Gastrocnemius medialis (tissue), 4 donors: Measurements from ENCODE around the gene IL24. TPM values are rescaled to one million over a fixed set of nuclear protein-coding genes. Genes with fewer than 3 reads are reported as not detected.
A peak's percentile ranks its signal among the peaks of the same experiment; 100 is the strongest.
"Not testable (repeated sequence)": the region's sequence is repeated elsewhere in the genome, so short reads cannot be mapped to it uniquely, and the experiment has no call there.

Source experiments
- ATAC-seq, 2 donors: fragments of 150-250 bp; one replicate each; pipeline ENCODE4 v1.9.1; 2016
- DNase-seq, 2 donors: peaks; one replicate each; pipeline ENCODE4 v3.0.0-alpha.2; 2019
- H3K27ac ChIP-seq, 4 donors: fragments of 200-600 bp; sonication (generic); 1 replicate in 1 of 4; 2 replicates in 3 of 4; pipeline ENCODE4 v1.5.1; 2016 to 2018; ENCODE audit warnings: mild to moderate bottlenecking in 2 of 4, moderate library complexity in 1 of 4
- H3K27me3 ChIP-seq, 3 donors: fragments of 200-600 bp; sonication (generic) in 2 of 3; 1 replicate in 1 of 3; 2 replicates in 2 of 3; pipeline versions ENCODE4 v1.5.1 to v1.6.0; 2016 to 2019; ENCODE audit warnings: mild to moderate bottlenecking in 1 of 3, moderate library complexity in 1 of 3
- H3K36me3 ChIP-seq, 2 donors: fragments of 200-600 bp; sonication (generic) in 1 of 2; one replicate each; pipeline ENCODE4 v1.5.1; 2017 to 2018
- H3K4me1 ChIP-seq, 2 donors: fragments of 200-600 bp; sonication (generic) in 1 of 2; one replicate each; pipeline ENCODE4 v1.5.1; 2016 to 2017; ENCODE audit warnings: mild to moderate bottlenecking in 2 of 2
- H3K4me3 ChIP-seq, 4 donors: fragments of 200-600 bp; sonication (generic) in 3 of 4; 1 replicate in 1 of 4; 2 replicates in 3 of 4; pipeline ENCODE4 v1.5.1; 2016 to 2019; ENCODE audit warnings: mild to moderate bottlenecking in 2 of 4
- H3K9me3 ChIP-seq, 3 donors: fragments of 200-600 bp; sonication (generic) in 2 of 3; 1 replicate in 1 of 3; 2 replicates in 2 of 3; pipeline ENCODE4 v1.5.1; 2016 to 2019
- CTCF ChIP-seq, 5 experiments: fragments of 450-650 bp in 3 of 5; fragments of 200-600 bp in 2 of 5; sonication (generic) in 2 of 5; IDR thresholded peaks in 4 of 5; conservative IDR thresholded peaks in 1 of 5; 1 replicate in 4 of 5; 2 replicates in 1 of 5; pipeline ENCODE4 v1.5.1; 2016 to 2019; ENCODE audit warnings: antibody characterized with exemption in 5 of 5, mild to moderate bottlenecking in 3 of 5, moderate library complexity in 3 of 5
- POLR2A ChIP-seq, 2 donors: fragments of 450-650 bp; IDR thresholded peaks; one replicate each; pipeline ENCODE4 v1.6.1; 2017; ENCODE audit warnings: antibody characterized with exemption in 2 of 2, mild to moderate bottlenecking in 2 of 2, moderate library complexity in 2 of 2
- in situ Hi-C, 4 donors: fragments of 200-750 bp; cut with MboI; loops; one replicate each; pipeline versions ENCODE4 v1.15.0 to v1.8.0; 2017; ENCODE audit warnings: low sequenced_read_pairs in 4 of 4
- intact Hi-C: fragments of 100-400 bp; cut with DNase I; formaldehyde crosslinking; loops from one replicate; pipeline ENCODE4 v1.15.1; 2023; ENCODE audit warnings: low total_unique reads
- total RNA-seq, 4 donors: library from RNA; depleted of rRNA; stranded (reverse); fragments of >200 nt; gene quantifications; one replicate each; pipeline versions ENCODE4 v1.1.0 to v1.2.3, GENCODE V29; 2016

Gene IL24
- total RNA-seq, 4 donors from 2014 or later = not detected

- Histone ChIP-seq H3K9me3 (no peaks in the 10 kb centered on the region), H3K27me3 (no peaks in the 10 kb centered on the region), H3K4me3 (no peak overlapping the region), H3K36me3 (no peaks in the 10 kb centered on the region), H3K27ac (no peak overlapping the region), H3K4me1 (peaks cover 0 to 4% of the 10 kb centered on the region in 2 donors)
- ATAC-seq = no peak
- intact Hi-C loops (no loop called here), in situ Hi-C loops (no loop called here)
- no peak for DNase-seq
- TF ChIP-seq POLR2A (IDR thresholded peaks at IDR 0.05) = no peak
Measured at GRCh38 chr1:206922524-206922923, 25.3 kb downstream of the IL24 start.

GRCh38 chr1:206923009-206923960, 26.0 kb downstream of the IL24 start:
- intact Hi-C loops = no loop called here

GRCh38 chr1:206923961-206924557, 26.8 kb downstream of the IL24 start:
- H3K4me1 ChIP-seq, DNase-seq, ATAC-seq, H3K4me3 ChIP-seq, H3K9me3 ChIP-seq, H3K27me3 ChIP-seq, H3K27ac ChIP-seq, intact Hi-C loops, in situ Hi-C loops, H3K36me3 ChIP-seq: not testable (repeated sequence)

More at GRCh38 chr1:206923009-206923960, 26.0 kb downstream of the IL24 start:
- H3K36me3 ChIP-seq = no peaks in the 10 kb centered on the region
- no peaks in the 10 kb centered on the region for H3K9me3 ChIP-seq
- ATAC-seq = peak in 1 of 2 donors; percentile 32
- in situ Hi-C loops = no loop called here
- no peak overlapping the region for H3K4me3 ChIP-seq
- H3K27me3 ChIP-seq = no peaks in the 10 kb centered on the region
- peaks cover 0 to 4% of the 10 kb centered on the region in 2 donors for H3K4me1 ChIP-seq
- no peak overlapping the region for H3K27ac ChIP-seq
- no peak for DNase-seq
- TF ChIP-seq POLR2A (IDR thresholded peaks at IDR 0.05) = no peak

GRCh38 chr1:206924592-206925105, 27.4 kb downstream of the IL24 start:
- H3K27ac ChIP-seq = no peak overlapping the region
- intact Hi-C loops = no loop called here

GRCh38 chr1:206925106-206925736, 28.0 kb downstream of the IL24 start:
- no peak overlapping the region for H3K27ac ChIP-seq
- DNase-seq = no peak
- H3K9me3 ChIP-seq = no peaks in the 10 kb centered on the region
- in situ Hi-C loops (no loop called here), intact Hi-C loops (no loop called here)
- peaks cover 0 to 4% of the 10 kb centered on the region in 2 donors for H3K4me1 ChIP-seq
- no peak overlapping the region for H3K4me3 ChIP-seq
- TF ChIP-seq CTCF (IDR thresholded peaks at IDR 0.05 in 4 of 5, conservative IDR thresholded peaks at IDR 0.05 in 1 of 5) (no peak), POLR2A (IDR thresholded peaks at IDR 0.05) (no peak)
- ATAC-seq = peak in 1 of 2 donors; percentile 39
- no peaks in the 10 kb centered on the region for H3K36me3 ChIP-seq
- no peaks in the 10 kb centered on the region for H3K27me3 ChIP-seq

More at GRCh38 chr1:206924592-206925105, 27.4 kb downstream of the IL24 start:
- Histone ChIP-seq H3K4me1 (peaks cover 0 to 4% of the 10 kb centered on the region in 2 donors), H3K27me3 (no peaks in the 10 kb centered on the region), H3K4me3 (no peak overlapping the region), H3K9me3 (no peaks in the 10 kb centered on the region), H3K36me3 (no peaks in the 10 kb centered on the region)
- TF ChIP-seq CTCF (IDR thresholded peaks at IDR 0.05 in 4 of 5, conservative IDR thresholded peaks at IDR 0.05 in 1 of 5) (no peak), POLR2A (IDR thresholded peaks at IDR 0.05) (no peak)
- in situ Hi-C loops = no loop called here
- no peak for ATAC-seq
- no peak for DNase-seq
